ACC112 (cell line): ENCODE results near the gene CARD11.

Experiments
- H2AFZ ChIP-seq: fragments of 200-600 bp; sonication (generic); one replicate; pipeline ENCODE4 v1.6.0; 2017; ENCODE audit warnings: antibody characterized with exemption, low read length; ENCODE audit not compliant: unreplicated experiment
- H3K27ac ChIP-seq: fragments of 200-600 bp; sonication (generic); 2 replicates; pipeline ENCODE4 v1.5.1; 2014; ENCODE audit warnings: low read depth, mild to moderate bottlenecking, antibody characterized with exemption, low read length, moderate library complexity
- H3K27me3 ChIP-seq: fragments of 200-600 bp; sonication (generic); 2 replicates; pipeline ENCODE4 v1.6.1; 2014; ENCODE audit warnings: mild to moderate bottlenecking, antibody characterized with exemption, low read length, moderate library complexity, mixed read lengths; ENCODE audit not compliant: insufficient read depth
- H3K36me3 ChIP-seq: fragments of 200-600 bp; sonication (generic); 2 replicates; pipeline ENCODE4 v1.6.1; 2016; ENCODE audit warnings: mild to moderate bottlenecking, antibody characterized with exemption, low read length, moderate library complexity, mixed read lengths; ENCODE audit not compliant: insufficient read depth
- H3K4me1 ChIP-seq: fragments of 200-600 bp; sonication (generic); one replicate; pipeline ENCODE4 v1.6.1; 2016; ENCODE audit warnings: low read length, mixed read lengths; ENCODE audit not compliant: insufficient read depth, unreplicated experiment, control insufficient read depth
- H3K4me3 ChIP-seq: fragments of 200-600 bp; sonication (generic); 2 replicates; pipeline ENCODE4 v1.5.1; 2014; ENCODE audit warnings: mild to moderate bottlenecking, low read depth, low read length
- H3K79me2 ChIP-seq: fragments of 200-600 bp; sonication (generic); one replicate; pipeline ENCODE4 v1.6.0; 2016; ENCODE audit warnings: low read length; ENCODE audit not compliant: control insufficient read depth, unreplicated experiment, insufficient read depth

Gene CARD11

GRCh38 chr7:2873686-2874551 lies 169.7 kb downstream of the CARD11 start:
- Histone ChIP-seq H3K36me3 (no peaks in the 10 kb centered on the region), H3K4me3 (no peak overlapping the region), H3K79me2 (no peaks in the 10 kb centered on the region), H3K4me1 (peaks cover 9% of the 10 kb centered on the region), H3K27me3 (no peaks in the 10 kb centered on the region), H2AFZ (no peak overlapping the region), H3K27ac (peak overlapping the region; percentile 93)

- no peak overlapping the region for H2AFZ ChIP-seq
These were observed 170.5 kb downstream of the CARD11 start for GRCh38 chr7:2873146-2873545.

GRCh38 chr7:2872296-2872874 lies 171.3 kb downstream of the CARD11 start:
- Histone ChIP-seq H2AFZ (no peak overlapping the region), H3K27ac (no peak overlapping the region), H3K4me1 (peaks cover 9% of the 10 kb centered on the region), H3K4me3 (no peak overlapping the region), H3K27me3 (no peaks in the 10 kb centered on the region), H3K36me3 (no peaks in the 10 kb centered on the region), H3K79me2 (no peaks in the 10 kb centered on the region)

More at GRCh38 chr7:2873146-2873545, 170.5 kb downstream of the CARD11 start:
- Histone ChIP-seq H3K36me3 (no peaks in the 10 kb centered on the region), H3K27ac (no peak overlapping the region), H3K79me2 (no peaks in the 10 kb centered on the region), H3K27me3 (no peaks in the 10 kb centered on the region), H3K4me3 (no peak overlapping the region), H3K4me1 (peaks cover 9% of the 10 kb centered on the region)

- Histone ChIP-seq H2AFZ (no peak overlapping the region), H3K4me1 (peaks cover 9% of the 10 kb centered on the region), H3K27ac (no peak overlapping the region), H3K36me3 (no peaks in the 10 kb centered on the region), H3K79me2 (no peaks in the 10 kb centered on the region), H3K27me3 (no peaks in the 10 kb centered on the region), H3K4me3 (no peak overlapping the region)
These were observed 173.2 kb downstream of the CARD11 start for GRCh38 chr7:2870471-2870931.

GRCh38 chr7:2869981-2870380 lies 173.7 kb downstream of the CARD11 start:
- H2AFZ ChIP-seq, result no peak overlapping the region
- no peaks in the 10 kb centered on the region for H3K27me3 ChIP-seq
- no peaks in the 10 kb centered on the region for H3K79me2 ChIP-seq
- H3K36me3 ChIP-seq, result no peaks in the 10 kb centered on the region
- H3K4me3 ChIP-seq, result no peak overlapping the region
- no peak overlapping the region for H3K27ac ChIP-seq
- H3K4me1 ChIP-seq, result peaks cover 9% of the 10 kb centered on the region

- no peak overlapping the region for H3K27ac ChIP-seq
- no peaks in the 10 kb centered on the region for H3K79me2 ChIP-seq
- no peaks in the 10 kb centered on the region for H3K27me3 ChIP-seq
- H3K4me1 ChIP-seq, result peaks cover 29% of the 10 kb centered on the region
- H2AFZ ChIP-seq, result no peak overlapping the region
- no peak overlapping the region for H3K4me3 ChIP-seq
- H3K36me3 ChIP-seq, result no peaks in the 10 kb centered on the region
These were observed 177.1 kb downstream of the CARD11 start for GRCh38 chr7:2866601-2867000.

GRCh38 chr7:2864999-2865670 lies 178.5 kb downstream of the CARD11 start:
- H3K27ac ChIP-seq, result peak overlapping the region; percentile 95; the same call in 1 of the 2 replicates

GRCh38 chr7:2864204-2864985 lies 179.3 kb downstream of the CARD11 start:
- no peaks in the 10 kb centered on the region for H3K36me3 ChIP-seq
- H3K79me2 ChIP-seq, result no peaks in the 10 kb centered on the region
- peaks cover 25% of the 10 kb centered on the region for H3K4me1 ChIP-seq
- H3K27me3 ChIP-seq, result no peaks in the 10 kb centered on the region
- no peak overlapping the region for H2AFZ ChIP-seq
- H3K27ac ChIP-seq, result peak overlapping the region; percentile 95
- H3K4me3 ChIP-seq, result peak overlapping the region; percentile 60

More at GRCh38 chr7:2864999-2865670, 178.5 kb downstream of the CARD11 start:
- H3K27me3 ChIP-seq, result no peaks in the 10 kb centered on the region
- no peak overlapping the region for H2AFZ ChIP-seq
- no peaks in the 10 kb centered on the region for H3K79me2 ChIP-seq
- no peaks in the 10 kb centered on the region for H3K36me3 ChIP-seq
- peaks cover 26% of the 10 kb centered on the region for H3K4me1 ChIP-seq
- H3K4me3 ChIP-seq, result no peak overlapping the region

GRCh38 chr7:2863461-2864066 lies 180.1 kb downstream of the CARD11 start:
- Histone ChIP-seq H3K4me1 (peaks cover 25% of the 10 kb centered on the region), H3K36me3 (no peaks in the 10 kb centered on the region), H3K79me2 (no peaks in the 10 kb centered on the region), H3K4me3 (peak overlapping the region; percentile 60), H3K27ac (peak overlapping the region; percentile 95), H3K27me3 (no peaks in the 10 kb centered on the region), H2AFZ (no peak overlapping the region)
